COLO668 (cell line): ENCODE measurements around the gene LILRB3.
A peak's percentile ranks its signal among the peaks of the same experiment; 100 is the strongest.

Source experiments
- DNase-seq: peaks from one replicate; lab custom pipeline; 2025; ENCODE audit not compliant: unreplicated experiment; lab: John Stamatoyannopoulos, UW

Gene LILRB3

GRCh38 chr19:54169149-54169740 is 53.6 kb downstream of the LILRB3 start:
- no peak for DNase-seq

- DNase-seq: peak; percentile 88
Observed at GRCh38 chr19:54168174-54168917, 54.5 kb downstream of the LILRB3 start.
